GM12878 (cell line): Measurements from ENCODE around the gene PIGL. TPM values are rescaled to one million over a fixed set of nuclear protein-coding genes. Genes with fewer than 3 reads are reported as not detected.

Experiments used
- ATAC-seq: fragments of 200-7000 bp; cut with Tn5 transposase; 3 replicates; pipeline ENCODE4 v1.9.1; 2020; ENCODE audit warnings: mild to moderate bottlenecking, moderate library complexity
- Bru-seq: library from RNA; stranded (reverse); fragments of 400-500 nt; gene quantifications from one replicate; lab custom pipeline; 2021; lab: Mats Ljungman, UMichigan
- BruChase-seq, 2 experiments: library from RNA; stranded (reverse); fragments of 400-500 nt; gene quantifications; one replicate each; lab custom pipeline; 2021; lab: Mats Ljungman, UMichigan
- BruUV-seq: library from RNA; stranded (reverse); fragments of 400-500 nt; replicated peaks from 2 replicates; lab custom pipeline; 2021; lab: Mats Ljungman, UMichigan
- CTCF ChIA-PET: fragments of 300-600 bp; sonication (Branson Sonifier 250); formaldehyde crosslinking; extraction: SDS; loops from one replicate; lab custom pipeline; 2021; ENCODE audit warnings: inconsistent platforms; lab: Yijun Ruan, JAX
- POLR2A ChIA-PET: fragments of 350-600 bp; formaldehyde crosslinking; extraction: SDS; loops from one replicate; lab custom pipeline; 2021; ENCODE audit warnings: inconsistent platforms; lab: Charles Lee
- RAD21 ChIA-PET: fragments of 300-600 bp; sonication (Branson Sonifier 250); formaldehyde crosslinking; loops from one replicate; lab custom pipeline; 2023; ENCODE audit warnings: antibody characterized with exemption; ENCODE audit not compliant: unreplicated experiment; lab: Charles Lee
- SMC1A ChIA-PET: fragments of 300-600 bp; sonication (Branson Sonifier 250); formaldehyde crosslinking; loops from one replicate; lab custom pipeline; 2023; ENCODE audit not compliant: unreplicated experiment, uncharacterized antibody; lab: Charles Lee
- DNase-seq: peaks from one replicate; pipeline ENCODE4 v3.0.0-alpha.2; 2011; ENCODE audit warnings: low read depth, low spot score
- FAIRE-seq: peaks from 3 replicates; lab custom pipeline; 2011; peaks lifted over from hg19 to GRCh38; lab: Jason Lieb, UNC
- H2AFZ ChIP-seq: 2 replicates; pipeline ENCODE4 v1.6.0; 2011; ENCODE audit warnings: low read depth, low read length, control low read depth; ENCODE audit not compliant: control insufficient read depth
- H3K27ac ChIP-seq: 2 replicates; pipeline ENCODE4 v1.5.1; 2011; ENCODE audit warnings: control low read depth; ENCODE audit not compliant: control insufficient read depth, insufficient read depth
- H3K27me3 ChIP-seq, 2 experiments: replicated peaks in 1 of 2; 2 replicates each; pipeline versions ENCODE4 v1.6.0 to v1.6.1; 2011; ENCODE audit warnings: low read length in 1 of 2; ENCODE audit not compliant: control insufficient read depth in 2 of 2, insufficient read depth in 2 of 2
- H3K36me3 ChIP-seq, 2 experiments: 2 replicates each; pipeline ENCODE4 v1.5.1; 2011; ENCODE audit warnings: low read length in 1 of 2; ENCODE audit not compliant: control insufficient read depth in 2 of 2, insufficient read depth in 2 of 2
- H3K4me1 ChIP-seq: 2 replicates; pipeline ENCODE4 v1.6.1; 2011; ENCODE audit warnings: mild to moderate bottlenecking, low read length, moderate library complexity, mixed read lengths; ENCODE audit not compliant: control insufficient read depth, insufficient read depth
- H3K4me2 ChIP-seq: 2 replicates; pipeline ENCODE4 v1.6.0; 2011; ENCODE audit warnings: control low read depth; ENCODE audit not compliant: control insufficient read depth, insufficient read depth
- H3K4me3 ChIP-seq: fragments of 200-600 bp; sonication (generic); 2 replicates; pipeline ENCODE4 v1.5.1; 2016
- H3K79me2 ChIP-seq: 2 replicates; pipeline ENCODE4 v1.6.0; 2011; ENCODE audit warnings: low read length; ENCODE audit not compliant: control insufficient read depth, insufficient read depth
- H3K9ac ChIP-seq: 2 replicates; pipeline ENCODE4 v1.8.0; 2011; ENCODE audit warnings: low read length, control low read depth, mixed read lengths; ENCODE audit not compliant: control insufficient read depth, insufficient read depth
- H3K9me3 ChIP-seq: replicated peaks from 3 replicates; pipeline ENCODE4 v1.5.1; 2011; ENCODE audit warnings: mild to moderate bottlenecking, low read length; ENCODE audit not compliant: control insufficient read depth, insufficient read depth
- H4K20me1 ChIP-seq: 2 replicates; pipeline ENCODE4 v1.6.0; 2011; ENCODE audit not compliant: control insufficient read depth, insufficient read depth
- GABPA ChIP-seq: IDR thresholded peaks from 2 replicates; pipeline ENCODE4 v1.6.1; 2014; ENCODE audit warnings: antibody characterized with exemption, low read depth, mild to moderate bottlenecking, inconsistent platforms
- HCFC1 ChIP-seq: fragments of 150-350 bp; IDR thresholded peaks from 2 replicates; pipeline ENCODE4 v1.6.1; 2014; ENCODE audit warnings: low read length
- IKZF1 ChIP-seq: fragments of 450-650 bp; conservative IDR thresholded peaks from 2 replicates; pipeline ENCODE4 v1.6.1; 2017; ENCODE audit warnings: antibody characterized with exemption, mild to moderate bottlenecking
- IRF3 ChIP-seq: fragments of 450-650 bp; IDR thresholded peaks from 2 replicates; pipeline ENCODE4 v1.6.1; 2014; ENCODE audit warnings: mild to moderate bottlenecking
- MAX ChIP-seq: IDR thresholded peaks from 2 replicates; pipeline ENCODE4 v1.6.1; 2012; ENCODE audit warnings: low read depth, low read length, improper control_type of control experiment
- RBBP5 ChIP-seq: fragments of 200-600 bp; sonication (generic); conservative IDR thresholded peaks from 2 replicates; pipeline ENCODE4 v1.6.1; 2016
- STAT1 ChIP-seq: fragments of 450-650 bp; conservative IDR thresholded peaks from 2 replicates; pipeline ENCODE4 v1.6.1; 2014; ENCODE audit warnings: antibody characterized with exemption, mild to moderate bottlenecking
- YBX1 ChIP-seq: fragments of 450-650 bp; IDR thresholded peaks from 2 replicates; pipeline ENCODE4 v1.6.1; 2016; ENCODE audit warnings: antibody characterized with exemption
- YY1 ChIP-seq: IDR thresholded peaks from 2 replicates; pipeline ENCODE4 v1.6.1; 2011; ENCODE audit warnings: low read depth, mild to moderate bottlenecking, low read length
- WGBS: methylation state at CpG from one replicate; pipeline ENCODE4 v1.1.6; 2016; ENCODE audit warnings: low lambda C conversion rate; ENCODE audit not compliant: insufficient replicate concordance, insufficient coverage; ENCODE audit errors: missing lambda C conversion rate; 5-methylcytosine and 5-hydroxymethylcytosine counted together
- in situ Hi-C: fragments of 300-500 bp; cut with MboI; formaldehyde crosslinking; loops from 9 replicates; pipeline ENCODE4 v1.14.3; 2018; ENCODE audit warnings: mixed read lengths
- intact Hi-C: fragments of 100-400 bp; cut with micrococcal nuclease; formaldehyde crosslinking; loops from one replicate; pipeline ENCODE4 v1.14.2; 2022; ENCODE audit not compliant: unreplicated experiment
- long read RNA-seq, 2 experiments: library from polyadenylated mRNA; unstranded; transcript quantifications; one replicate each; pipeline ENCODE4 v2.0.0, GENCODE V29; 2019 to 2020
- polyA minus RNA-seq, 3 experiments: library from RNA; depleted of rRNA, polyadenylated mRNA; stranded (reverse); fragments of >200 nt; gene quantifications; 2 replicates each; pipeline ENCODE4 v1.2.3, GENCODE V29; 2011
- polyA plus RNA-seq, 11 experiments: library from polyadenylated mRNA; depleted of rRNA in 4 of 11; unstranded in 6 of 11; stranded (reverse) in 5 of 11; fragments of >200 nt; fragmentation: Nextera tagmentation in 4 of 11; fragmentation: Illumina TruSeq in 1 of 11; extraction: Ambion mirVana in 4 of 11; extraction: Trizol in 1 of 11; gene quantifications; 1 replicate in 1 of 11; 2 replicates in 10 of 11; pipeline versions ENCODE4 v1.2.1 to v1.2.3, GENCODE V29; 2011 to 2016; ENCODE audit warnings: inconsistent platforms in 2 of 11, missing spikeins in 2 of 11, low read depth in 1 of 11
- total RNA-seq, 4 experiments: library from RNA; depleted of rRNA in 3 of 4; stranded (reverse); fragments of >200 nt in 3 of 4; fragmentation: Illumina TruSeq in 1 of 4; extraction: Trizol in 1 of 4; gene quantifications; 2 replicates each; pipeline versions ENCODE4 v1.2.1 to v1.2.3, GENCODE V29; 2013 to 2021
- TF ChIP-seq, protein P1 (sequence below), 3 experiments: IDR thresholded peaks in 2 of 3; conservative IDR thresholded peaks in 1 of 3; 2 replicates each; pipeline ENCODE4 v1.5.1; 2011; ENCODE audit warnings: low read depth in 3 of 3, low read length in 3 of 3, mild to moderate bottlenecking in 3 of 3, control low read depth in 2 of 3, moderate library complexity in 2 of 3, inconsistent platforms in 1 of 3, mixed read lengths in 1 of 3; ENCODE audit not compliant: control insufficient read depth in 2 of 3, insufficient read depth in 1 of 3; ENCODE audit errors: extremely low read depth in 1 of 3

Gene PIGL
- 215 and 241 TPM in 2 replicates for total RNA-seq (2013; cell fraction: nucleolus; rRNA removed)
- total RNA-seq (2014; rRNA removed) (31.2 and 38.4 TPM in 2 replicates), total RNA-seq (2014; rRNA removed; fragmentation: Illumina TruSeq; extraction: Trizol) (28.0 and 29.1 TPM in 2 replicates), total RNA-seq (2021) (29.5 and 31.5 TPM in 2 replicates), polyA plus RNA-seq (2011; rRNA removed) (44.8 and 52.5 TPM in 2 replicates), polyA plus RNA-seq (2014; fragmentation: Illumina TruSeq; extraction: Trizol) (28.6 and 31.5 TPM in 2 replicates), polyA plus RNA-seq (2014; fragmentation: Nextera tagmentation; extraction: Ambion mirVana) (10 to 100 TPM; 29.2 to 42.1 TPM), polyA plus RNA-seq (2014; rRNA removed) (30.5 and 37.5 TPM in 2 replicates), polyA plus RNA-seq (2016; fragmentation: Nextera tagmentation; extraction: Ambion mirVana) (10 to 100 TPM; 25.9 to 29.1 TPM), polyA minus RNA-seq (2011; rRNA and poly(A)+ RNA removed) (32.9 and 33.0 TPM in 2 replicates), Bru-seq, nascent RNA (percentile 57 among the genes with signal in this experiment), BruChase-seq, experiment 1, labeled RNA remaining after a 6-hour chase (percentile 58 among the genes with signal in this experiment), BruChase-seq, experiment 2, labeled RNA remaining after a 2-hour chase (percentile 56 among the genes with signal in this experiment)
- 20.3 TPM for polyA plus RNA-seq (2011; ENCODE audit: low read depth)
- polyA plus RNA-seq (2011; cell fraction: cytosol; rRNA removed): 50.1 and 50.5 TPM in 2 replicates
- 185 and 385 TPM in 2 replicates for polyA plus RNA-seq (2011; cell fraction: nucleus; rRNA removed)
- polyA plus RNA-seq (2012): 29.2 and 40.3 TPM in 2 replicates
- 5.5 and 8.4 TPM in 2 replicates for polyA minus RNA-seq (2011; cell fraction: cytosol; rRNA and poly(A)+ RNA removed)
- polyA minus RNA-seq (2011; cell fraction: nucleus; rRNA and poly(A)+ RNA removed): 43.5 and 55.7 TPM in 2 replicates
- long read RNA-seq, experiment 1, partial matches to known transcripts: 0 of 8 reads
- long read RNA-seq, experiment 1, other reads (novel, unspliced or antisense): 2 of 8 reads
- long read RNA-seq, experiment 2, transcript PIGL-205 (2 exons, 888 nt): major isoform, 13 of 40 reads
- long read RNA-seq, experiment 2, transcript PIGL-201 (7 exons, 1,137 nt): major isoform, 13 of 40 reads
- long read RNA-seq, experiment 2, partial matches to known transcripts: 0 of 40 reads
- long read RNA-seq, experiment 2, other reads (novel, unspliced or antisense): 12 of 40 reads

- H3K4me3 ChIP-seq: peak within 1 kb of the TSS; percentile 91
- ChIA-PET CTCF (interaction anchor here (0.5 to 2.4 kb wide), 9 partner anchors 10 to 539 kb away, joined by 3 to 16 read pairs (median 3); no protein-coding TSS in a partner anchor), RAD21 (interaction anchor here (0.7 to 2.1 kb wide), 7 partner anchors 18 to 224 kb away, joined by 3 to 12 read pairs (median 3); no protein-coding TSS in a partner anchor), POLR2A (interaction anchor here (0.7 to 1.9 kb wide), 9 partner anchors 9 to 224 kb away, joined by 3 to 8 read pairs (median 4); partner anchors contain the start of gene TRPV2), SMC1A (interaction anchor here (0.6 to 3.2 kb wide), 6 partner anchors 9 to 151 kb away, joined by 3 to 23 read pairs (median 4); no protein-coding TSS in a partner anchor)
- H4K20me1 ChIP-seq: no peaks in the 10 kb centered on the region; the same call in 1 of the 2 replicates
- intact Hi-C loops: loop anchor here (1.0 to 10.0 kb wide), 2 partner anchors 70 to 198 kb away; partner anchors contain the start of gene TRPV2
- DNase-seq (peak; percentile 92), ATAC-seq (peak; percentile 58), FAIRE-seq (peak; percentile 76)
- TSS peak; percentile 83 for BruUV-seq
- 2% methylated on average over 29 of the region's 29 CpGs for WGBS
- no peaks in the 10 kb centered on the region; a peak in 1 of 4 replicates for H3K36me3 ChIP-seq
- H3K27ac ChIP-seq: peak within 1 kb of the TSS; percentile 96
- H3K4me2 ChIP-seq: peak within 1 kb of the TSS; percentile 100
- peak within 1 kb of the TSS; percentile 96 for H3K9ac ChIP-seq
- H3K27me3 ChIP-seq: no peaks in the 10 kb centered on the region
- H3K9me3 ChIP-seq: no peaks in the 10 kb centered on the region
- H3K4me1 ChIP-seq: peaks cover 4% of the 10 kb centered on the region
- H3K79me2 ChIP-seq: peaks cover 66% of the 10 kb centered on the region
- in situ Hi-C loops: no loop called here
- H2AFZ ChIP-seq: peak within 1 kb of the TSS; percentile 75
- TF ChIP-seq IRF3 (peak; percentile 33; the same call in 1 of the 2 replicates), MAX (peak; percentile 70; the same call in 1 of the 2 replicates), HCFC1 (peak; percentile 82), STAT1 (0 out of 2 replicates have a peak, but pooled peaks have one; percentile 57), RBBP5 (no peak), YBX1 (no peak), IKZF1 (peak; percentile 92), GABPA (peak; percentile 91), YY1 (peak; percentile 96)
- TF ChIP-seq, protein P1, sequence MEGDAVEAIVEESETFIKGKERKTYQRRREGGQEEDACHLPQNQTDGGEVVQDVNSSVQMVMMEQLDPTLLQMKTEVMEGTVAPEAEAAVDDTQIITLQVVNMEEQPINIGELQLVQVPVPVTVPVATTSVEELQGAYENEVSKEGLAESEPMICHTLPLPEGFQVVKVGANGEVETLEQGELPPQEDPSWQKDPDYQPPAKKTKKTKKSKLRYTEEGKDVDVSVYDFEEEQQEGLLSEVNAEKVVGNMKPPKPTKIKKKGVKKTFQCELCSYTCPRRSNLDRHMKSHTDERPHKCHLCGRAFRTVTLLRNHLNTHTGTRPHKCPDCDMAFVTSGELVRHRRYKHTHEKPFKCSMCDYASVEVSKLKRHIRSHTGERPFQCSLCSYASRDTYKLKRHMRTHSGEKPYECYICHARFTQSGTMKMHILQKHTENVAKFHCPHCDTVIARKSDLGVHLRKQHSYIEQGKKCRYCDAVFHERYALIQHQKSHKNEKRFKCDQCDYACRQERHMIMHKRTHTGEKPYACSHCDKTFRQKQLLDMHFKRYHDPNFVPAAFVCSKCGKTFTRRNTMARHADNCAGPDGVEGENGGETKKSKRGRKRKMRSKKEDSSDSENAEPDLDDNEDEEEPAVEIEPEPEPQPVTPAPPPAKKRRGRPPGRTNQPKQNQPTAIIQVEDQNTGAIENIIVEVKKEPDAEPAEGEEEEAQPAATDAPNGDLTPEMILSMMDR (IDR thresholded peaks at IDR 0.05 in 2 of 3, conservative IDR thresholded peaks at IDR 0.05 in 1 of 3; ENCODE audit: control insufficient read depth in 2 of 3, extremely low read depth in 1 of 3, insufficient read depth in 1 of 3, low read depth in 3 of 3, low read length in 3 of 3): 0 out of 6 replicates have a peak, but pooled peaks of 1 of the 3 experiments have one; percentile 8
Measured at GRCh38 chr17:16217002-16217635, at the start of gene PIGL. TSS of gene PIGL (plus strand) at chr17:16217210. CDS start at chr17:16217227, 17 bp downstream.
